HG03520 (cell line): Measurements from ENCODE around the gene ZPR1.
"Not testable (repeated sequence)": the region's sequence is repeated elsewhere in the genome, so short reads cannot be mapped to it uniquely, and the experiment has no call there.

Experiments
- ATAC-seq: cut with Tn5 transposase; IDR thresholded peaks from one replicate; pipeline ENCODE4 v1.9.1; 2021; ENCODE audit warnings: mild to moderate bottlenecking, moderate library complexity; ENCODE audit not compliant: unreplicated experiment

The ZPR1 gene

GRCh38 chr11:116771935-116772334 lies 15.9 kb downstream of the ZPR1 start:
- no peak for ATAC-seq

GRCh38 chr11:116762132-116762531 lies 25.7 kb downstream of the ZPR1 start:
- ATAC-seq, result no peak

- not testable (repeated sequence) for ATAC-seq
Measured at GRCh38 chr11:116756044-116756443, 31.8 kb downstream of the ZPR1 start.

- no peak for ATAC-seq
Measured at GRCh38 chr11:116750070-116750718, 37.6 kb downstream of the ZPR1 start.

- no peak for ATAC-seq
Measured at GRCh38 chr11:116742104-116742503, 45.7 kb downstream of the ZPR1 start.

- ATAC-seq, result no peak
Measured at GRCh38 chr11:116740741-116741140, 47.1 kb downstream of the ZPR1 start.

- no peak for ATAC-seq
Measured at GRCh38 chr11:116738975-116739374, 48.8 kb downstream of the ZPR1 start.

- ATAC-seq, result no peak
Measured at GRCh38 chr11:116736763-116737162, 51.1 kb downstream of the ZPR1 start.

GRCh38 chr11:116733969-116734508 lies 53.8 kb downstream of the ZPR1 start:
- no peak for ATAC-seq

GRCh38 chr11:116733043-116733755 lies 54.6 kb downstream of the ZPR1 start:
- peak; percentile 26 for ATAC-seq

- ATAC-seq, result peak; percentile 74
Measured at GRCh38 chr11:116732271-116733042, 55.4 kb downstream of the ZPR1 start.

GRCh38 chr11:116731821-116732220 lies 56.0 kb downstream of the ZPR1 start:
- no peak for ATAC-seq

GRCh38 chr11:116731097-116731761 lies 56.6 kb downstream of the ZPR1 start:
- ATAC-seq, result no peak

- ATAC-seq, result no peak
Measured at GRCh38 chr11:116730601-116731000, 57.2 kb downstream of the ZPR1 start.

- no peak for ATAC-seq
Measured at GRCh38 chr11:116730241-116730561, 57.6 kb downstream of the ZPR1 start.

GRCh38 chr11:116729501-116730240 lies 58.2 kb downstream of the ZPR1 start:
- ATAC-seq, result no peak

- ATAC-seq, result no peak
Measured at GRCh38 chr11:116727990-116728389, 59.8 kb downstream of the ZPR1 start.

- no peak for ATAC-seq
Measured at GRCh38 chr11:116725434-116726221, 62.2 kb downstream of the ZPR1 start.

GRCh38 chr11:116724813-116725212 lies 63.0 kb downstream of the ZPR1 start:
- no peak for ATAC-seq
